GM19240 (cell line): ENCODE measurements around the gene KIF3B.
"Not testable (repeated sequence)": the region's sequence is repeated elsewhere in the genome, so short reads cannot be mapped to it uniquely, and the experiment has no call there.

Source experiments
- DNase-seq: peaks from one replicate; pipeline ENCODE4 v3.0.0; 2011; ENCODE audit warnings: low spot score; ENCODE audit not compliant: insufficient read length

KIF3B gene

GRCh38 chr20:32382102-32382950 lies 104.9 kb downstream of the KIF3B start:
- no peak for DNase-seq

- not testable (repeated sequence) for DNase-seq
Measured at GRCh38 chr20:32383441-32383840, 106.0 kb downstream of the KIF3B start.
